HG03520 (cell line): ENCODE results near the gene RPS6KA2.

Experiments
- ATAC-seq: cut with Tn5 transposase; IDR thresholded peaks from one replicate; pipeline ENCODE4 v1.9.1; 2021; ENCODE audit warnings: mild to moderate bottlenecking, moderate library complexity; ENCODE audit not compliant: unreplicated experiment

RPS6KA2 gene

GRCh38 chr6:166492092-166492741 lies 134.8 kb downstream of the RPS6KA2 start:
- ATAC-seq: no peak

- ATAC-seq: no peak
These were observed 136.2 kb downstream of the RPS6KA2 start for GRCh38 chr6:166490671-166491500.

- ATAC-seq: no peak
These were observed 137.5 kb downstream of the RPS6KA2 start for GRCh38 chr6:166489301-166490155.

GRCh38 chr6:166488701-166489100 lies 138.3 kb downstream of the RPS6KA2 start:
- no peak for ATAC-seq

DNA sequence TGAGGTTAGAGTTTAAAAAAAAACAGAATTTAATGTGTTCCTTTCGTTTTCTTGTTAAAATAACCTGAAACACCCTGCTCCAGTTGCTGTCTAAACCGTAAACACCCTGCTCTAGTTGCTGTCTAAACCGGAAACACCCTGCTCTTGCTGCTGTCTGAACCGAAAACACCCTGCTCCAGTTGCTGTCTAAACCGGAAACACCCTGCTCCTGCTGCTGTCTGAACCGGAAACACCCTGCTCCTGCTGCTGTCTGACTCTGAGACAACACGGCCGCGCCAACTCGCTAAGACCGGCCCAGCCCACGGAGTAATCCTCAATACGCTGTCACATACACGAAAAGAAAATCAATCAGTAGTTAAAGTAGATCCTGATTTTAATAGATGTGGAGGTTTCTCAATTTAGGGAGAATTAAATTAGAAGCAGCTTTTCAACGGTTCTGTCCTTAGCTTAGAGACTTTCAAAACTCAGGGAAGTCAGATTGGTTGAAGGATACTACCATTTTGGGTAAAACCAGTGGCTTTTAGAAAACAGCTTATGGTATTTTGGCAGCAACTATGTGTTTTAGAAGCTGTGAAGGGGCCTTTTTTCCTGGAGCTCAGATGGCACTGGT lies 138.9 kb downstream of the RPS6KA2 start:
- ATAC-seq: peak; percentile 92

- no peak for ATAC-seq
These were observed 139.9 kb downstream of the RPS6KA2 start for GRCh38 chr6:166487148-166487547.

- ATAC-seq: no peak
These were observed 140.5 kb downstream of the RPS6KA2 start for GRCh38 chr6:166486536-166486880.

GRCh38 chr6:166485651-166486535 lies 141.2 kb downstream of the RPS6KA2 start:
- no peak for ATAC-seq

- ATAC-seq: no peak
These were observed 142.2 kb downstream of the RPS6KA2 start for GRCh38 chr6:166484863-166485262.

- no peak for ATAC-seq
These were observed 143.3 kb downstream of the RPS6KA2 start for GRCh38 chr6:166483573-166484250.

DNA sequence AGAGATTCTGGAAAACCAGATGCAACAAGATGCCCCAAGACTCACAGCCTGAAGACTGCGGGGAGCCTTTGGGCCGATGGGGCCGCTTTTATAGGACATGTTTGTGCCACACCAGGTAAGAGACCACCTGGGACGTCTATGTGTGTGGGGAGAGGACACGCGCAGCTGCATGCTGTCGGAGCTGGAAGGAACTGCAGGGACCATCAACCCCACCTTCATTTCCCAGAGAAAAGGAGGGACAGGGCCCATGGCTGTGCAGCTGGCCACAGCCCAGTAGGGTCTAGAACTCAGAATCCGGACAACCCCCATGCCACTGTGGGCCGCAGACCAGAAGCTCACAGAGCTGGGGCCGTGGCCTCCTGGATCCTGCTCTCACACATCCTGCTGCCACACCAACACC lies 144.0 kb downstream of the RPS6KA2 start:
- ATAC-seq: no peak

GRCh38 chr6:166478782-166479592 lies 148.1 kb downstream of the RPS6KA2 start:
- ATAC-seq: no peak

DNA sequence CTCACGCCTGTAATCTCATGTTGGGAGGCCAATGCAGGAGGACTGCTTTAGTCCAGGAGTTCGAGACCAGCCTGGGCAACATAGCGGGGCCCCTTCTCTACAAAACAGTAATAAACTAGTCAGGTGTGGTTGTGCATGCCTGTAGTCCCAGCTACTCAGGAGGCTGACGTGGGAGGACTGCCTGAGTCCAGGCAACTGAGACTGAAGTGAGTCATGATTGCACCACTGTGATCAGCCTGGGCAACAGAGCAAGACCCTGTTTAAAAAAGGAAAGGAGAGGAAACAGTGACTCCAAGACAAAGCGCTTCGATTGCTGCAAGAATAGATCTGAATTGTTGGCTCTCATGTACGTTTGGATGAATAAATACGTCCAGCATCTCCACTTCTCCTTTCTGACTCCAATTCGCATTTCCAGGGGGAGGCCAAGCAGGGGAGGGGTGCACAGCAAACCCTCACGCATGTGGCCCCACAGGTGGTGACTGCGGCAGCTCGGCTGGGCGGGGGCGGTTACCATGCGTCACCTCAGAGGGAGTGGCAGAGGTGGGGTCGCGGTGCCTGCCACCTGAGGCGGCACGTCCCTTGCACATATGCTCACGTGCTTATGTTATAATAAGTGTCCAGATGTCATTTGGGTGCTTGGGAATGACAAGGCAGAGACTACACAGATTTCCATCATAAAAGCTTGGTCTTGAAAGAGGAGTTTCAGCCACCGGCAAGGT lies 149.2 kb downstream of the RPS6KA2 start:
- no peak for ATAC-seq

DNA sequence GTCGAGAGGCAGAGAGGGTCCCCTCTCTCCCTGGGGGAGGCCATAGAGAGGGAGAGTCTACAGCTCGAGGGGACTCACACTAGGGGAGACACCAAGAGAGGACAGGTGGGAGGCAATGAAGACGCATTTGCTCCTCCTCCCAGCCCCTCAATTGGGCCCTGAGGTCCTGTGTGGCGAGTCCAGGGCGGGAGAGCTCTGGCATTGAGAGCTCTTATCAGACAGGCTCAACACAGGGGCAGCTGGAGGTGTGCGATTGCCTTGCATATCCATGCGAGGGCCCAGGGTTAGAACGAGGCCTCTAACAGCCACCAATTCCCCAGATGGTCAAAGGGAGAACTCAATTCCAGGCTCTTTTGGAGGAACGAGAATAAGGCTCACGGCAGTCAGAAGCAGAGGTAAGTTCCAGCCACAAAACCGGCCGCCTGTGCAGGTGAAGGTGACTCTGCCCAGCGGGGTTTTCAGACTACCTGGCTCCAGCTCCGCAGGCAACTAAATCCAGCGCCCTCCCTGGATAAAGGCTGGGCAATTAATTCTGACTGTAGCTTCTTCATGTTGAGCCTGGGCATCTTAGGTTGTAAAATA lies 150.3 kb downstream of the RPS6KA2 start:
- no peak for ATAC-seq

DNA sequence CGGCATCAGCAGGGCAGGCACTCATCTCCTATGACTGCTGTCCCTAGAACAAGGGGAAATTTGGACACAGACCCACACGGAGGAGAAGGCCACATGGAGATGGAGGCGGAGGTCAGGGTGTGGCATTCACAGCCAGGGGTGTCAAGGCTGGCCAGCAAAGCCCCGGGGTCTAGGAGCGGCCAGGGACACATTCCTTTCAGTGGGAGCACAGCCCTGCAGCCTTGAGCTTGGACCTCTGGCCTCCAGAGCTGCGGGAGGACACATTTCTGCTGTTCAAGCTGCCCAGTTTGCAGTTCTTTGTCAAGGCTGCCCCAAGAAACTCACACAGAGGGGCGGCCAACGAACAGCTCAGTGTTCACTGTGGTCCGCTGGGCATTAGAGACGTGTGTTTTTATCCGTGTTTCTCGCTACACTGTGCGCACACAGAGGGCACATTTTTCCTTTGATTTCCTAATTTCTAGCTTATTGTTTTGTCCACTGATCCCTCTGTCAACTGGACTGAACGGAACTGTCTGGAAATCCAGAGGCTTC lies 150.9 kb downstream of the RPS6KA2 start:
- no peak for ATAC-seq

DNA sequence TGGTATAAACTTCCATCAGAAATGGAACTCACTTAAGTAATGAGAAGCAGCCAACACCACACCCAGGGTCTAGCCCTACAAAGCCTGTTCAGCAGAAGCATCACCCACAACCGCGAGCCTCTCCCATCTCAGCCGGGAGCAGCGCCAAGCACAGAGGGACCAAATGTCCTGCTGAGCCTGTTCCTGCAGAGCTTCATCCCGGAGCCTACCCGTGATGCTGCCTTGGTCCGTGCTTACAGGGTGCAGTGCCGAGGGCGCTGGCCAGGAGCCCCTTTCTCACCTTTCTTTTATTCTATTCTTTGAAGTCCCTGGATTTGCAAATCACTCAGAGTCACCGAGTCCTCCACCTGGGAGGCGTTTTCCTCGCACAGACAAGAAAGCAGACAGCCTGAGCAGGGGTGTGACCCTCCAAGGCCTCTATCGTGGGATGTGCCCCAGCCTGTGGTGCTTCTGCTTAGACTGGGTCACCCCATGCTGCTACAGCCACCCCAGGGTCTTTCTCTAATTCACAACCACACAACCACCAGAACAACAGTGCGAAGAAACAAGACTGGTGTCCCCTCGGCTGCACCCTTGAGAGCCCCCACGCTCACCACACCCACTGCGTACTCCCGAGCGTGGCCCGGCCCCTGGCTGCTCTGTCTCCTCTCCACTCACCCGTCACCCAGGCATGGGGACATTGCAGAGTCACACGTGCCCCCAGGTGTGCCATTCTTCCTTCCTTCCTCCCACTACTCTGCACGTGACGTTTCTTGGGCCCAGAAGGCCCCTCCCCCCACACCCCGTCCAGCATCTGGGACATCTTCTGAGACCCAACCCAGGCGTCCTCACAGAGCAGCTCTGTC lies 152.1 kb downstream of the RPS6KA2 start:
- ATAC-seq: no peak
